Fibroblast of upper back skin (primary cell): ENCODE measurements around the gene KIAA0513.
"Not testable (repeated sequence)": the region's sequence is repeated elsewhere in the genome, so short reads cannot be mapped to it uniquely, and the experiment has no call there.

Source experiments
- DNase-seq: peaks from one replicate; pipeline ENCODE4 v3.0.0-alpha.2; 2013

The KIAA0513 gene

GRCh38 chr16:85031451-85031850 lies 3.9 kb downstream of the KIAA0513 start:
- DNase-seq = no peak

GRCh38 chr16:85032187-85032586 lies 4.6 kb downstream of the KIAA0513 start:
- DNase-seq = not testable (repeated sequence)

- DNase-seq = no peak
These were observed 5.6 kb downstream of the KIAA0513 start for GRCh38 chr16:85033171-85033570.

- no peak for DNase-seq
These were observed 7.2 kb downstream of the KIAA0513 start for GRCh38 chr16:85034591-85035433.

GRCh38 chr16:85036236-85037049 lies 8.8 kb downstream of the KIAA0513 start:
- no peak for DNase-seq

GRCh38 chr16:85037050-85037410 lies 9.4 kb downstream of the KIAA0513 start:
- peak; percentile 66 for DNase-seq

GRCh38 chr16:85037721-85038120 lies 10.1 kb downstream of the KIAA0513 start:
- DNase-seq = no peak

GRCh38 chr16:85040685-85041084 lies 13.1 kb downstream of the KIAA0513 start:
- no peak for DNase-seq

- DNase-seq = no peak
These were observed 13.9 kb downstream of the KIAA0513 start for GRCh38 chr16:85041219-85042166.

- DNase-seq = no peak
These were observed 14.6 kb downstream of the KIAA0513 start for GRCh38 chr16:85042167-85042526.

- no peak for DNase-seq
These were observed 15.0 kb downstream of the KIAA0513 start for GRCh38 chr16:85042606-85043005.

- no peak for DNase-seq
These were observed 17.5 kb downstream of the KIAA0513 start for GRCh38 chr16:85045077-85045476.

- no peak for DNase-seq
These were observed 18.3 kb downstream of the KIAA0513 start for GRCh38 chr16:85045641-85046471.

GRCh38 chr16:85046472-85046916 lies 18.9 kb downstream of the KIAA0513 start:
- no peak for DNase-seq

GRCh38 chr16:85046931-85047866 lies 19.6 kb downstream of the KIAA0513 start:
- DNase-seq = no peak

- DNase-seq = no peak
These were observed 20.4 kb downstream of the KIAA0513 start for GRCh38 chr16:85047867-85048455.

GRCh38 chr16:85048921-85049562 lies 21.4 kb downstream of the KIAA0513 start:
- no peak for DNase-seq

- DNase-seq = no peak
These were observed 22.2 kb downstream of the KIAA0513 start for GRCh38 chr16:85049706-85050305.

GRCh38 chr16:85051067-85051581 lies 23.5 kb downstream of the KIAA0513 start:
- DNase-seq = no peak
